Heart right ventricle (tissue), 16 donors: ENCODE measurements around the gene MAGOHB. TPM values are rescaled to one million over a fixed set of nuclear protein-coding genes. Genes with fewer than 3 reads are reported as not detected.

ENCODE experiments used
- ATAC-seq, 8 donors: fragments of 200-7000 bp; cut with Tn5 transposase; one replicate each; pipeline ENCODE4 v1.9.1; 2020; ENCODE audit warnings: mild to moderate bottlenecking in 8 of 8, moderate library complexity in 8 of 8, moderate number of reproducible peaks in 1 of 8
- DNase-seq, 2 donors: peaks; one replicate each; pipeline ENCODE4 v3.0.0-alpha.2; 2020
- H3K27ac ChIP-seq, 10 donors: fragments of 200-600 bp; sonication (generic) in 2 of 10; one replicate each; pipeline versions ENCODE4 v1.5.0 to v1.8.0; 2020 to 2022; ENCODE audit warnings: mild to moderate bottlenecking in 3 of 10
- H3K27me3 ChIP-seq, 7 donors: fragments of 200-600 bp; one replicate each; pipeline ENCODE4 v1.8.0; 2021 to 2022; ENCODE audit warnings: mild to moderate bottlenecking in 2 of 7
- H3K36me3 ChIP-seq, 9 donors: fragments of 200-600 bp; sonication (generic) in 1 of 9; one replicate each; pipeline versions ENCODE4 v1.5.0 to v1.8.0; 2020 to 2022; ENCODE audit warnings: mild to moderate bottlenecking in 2 of 9
- H3K4me1 ChIP-seq, 9 donors: fragments of 200-600 bp; sonication (generic) in 1 of 9; one replicate each; pipeline versions ENCODE4 v1.5.0 to v1.8.0; 2020 to 2022; ENCODE audit warnings: mild to moderate bottlenecking in 4 of 9
- H3K4me3 ChIP-seq, 10 donors: fragments of 200-600 bp; sonication (generic) in 2 of 10; one replicate each; pipeline versions ENCODE4 v1.5.0 to v1.8.0; 2020 to 2022; ENCODE audit warnings: mild to moderate bottlenecking in 7 of 10, moderate library complexity in 2 of 10
- H3K9me3 ChIP-seq, 11 donors: fragments of 200-600 bp in 10 of 11; sonication (generic) in 2 of 11; one replicate each; pipeline versions ENCODE4 v1.5.0 to v1.8.0; 2013 to 2022; ENCODE audit warnings: mild to moderate bottlenecking in 2 of 11, control low read depth in 1 of 11, moderate library complexity in 1 of 11
- CTCF ChIP-seq, 9 donors: fragments of 200-600 bp; sonication (generic) in 2 of 9; IDR thresholded peaks; one replicate each; pipeline versions ENCODE4 v1.5.0 to v1.8.0; 2021 to 2022; ENCODE audit warnings: antibody characterized with exemption in 9 of 9, mild to moderate bottlenecking in 5 of 9, moderate library complexity in 1 of 9
- WGBS, 2 donors: extraction: QIAGEN DNeasy Blood & Tissue Kit; methylation state at CpG; one replicate each; pipeline ENCODE4 v1.1.7; 2013; ENCODE audit warnings: inconsistent platforms in 1 of 2; 5-methylcytosine and 5-hydroxymethylcytosine counted together
- intact Hi-C, 10 donors: fragments of 100-400 bp; cut with DNase I; formaldehyde crosslinking; loops; one replicate each; pipeline versions ENCODE4 v1.11.1 to v1.14.2; 2022
- polyA plus RNA-seq, 2 donors: library from polyadenylated mRNA; stranded (reverse); fragments of 200-250 nt; gene quantifications; one replicate each; pipeline ENCODE4 v1.2.3, GENCODE V29; 2013
- total RNA-seq, 10 donors: library from RNA; stranded (reverse); fragmentation: NEBNext Ultra II Directional in 3 of 10; extraction: Animal tissue kit (Norgen Biotek cat#: 25700) in 3 of 10; gene quantifications; one replicate each; pipeline versions ENCODE4 v1.2.1 to v1.2.4, GENCODE V29; 2021 to 2023
- donor health status: Arrhythmogenic right ventricular cardiomyopathy.
- donor health status: ischemic (EF 13 %, LVEDD 7.1; RV severe dilation, severe dysfunction).
- donor health status: healthy with polysubstance abuse.
- donor health status: DM: no; HTN: yes; CAD: no.
- donor health status: DM: no; HTN: no; CAD: no.
- donor health status: ischemic (EF 25% LVEDD 6.9; RV normal size, moderate dysfunction).
- donor health status: ischemic (EF 25% LVEDD 5.7; RV mildly dilated, moderate dysfunction).
- donor health status: healthy.
- donor health status: DM: yes; HTN: yes; CAD: no.
- donor health status: Ischemic cardiomyopathy.
- donor health status: ischemic (EF 35%, LVEDD 5.7; RV mildly dilated, moderate dysfunction).
- donor health status: nonischemic (EF 11% LVEDD 7.7; RV severe dilation, severe dysfunction).
- donor health status: DM: yes; HTN: yes; CAD: no.
- donor health status: PGD.
- donor health status: ischemic (EF 29% LVEDD 5.4; RV normal size, mild dysfunction).
- donor health status: nonischemic (EF 23%, LVEDD 6.1; RV moderate dilation, normal function).

MAGOHB gene
- total and polyA plus RNA-seq, 12 donors, result 10.9 to 17.1 (median 13.5) TPM

GRCh38 chr12:10562306-10562933 lies 51.0 kb downstream of the MAGOHB start:
- ATAC-seq, result no peak
- WGBS, 2 donors, result 0% methylated on average over 1 of the region's 1 CpG
- H3K27me3 ChIP-seq, result peaks cover 0 to 35% (median 4%) of the 10 kb centered on the region in 7 donors
- H3K27ac ChIP-seq, result no peak overlapping the region
- H3K4me1 ChIP-seq, result no peaks in the 10 kb centered on the region
- H3K36me3 ChIP-seq, result no peaks in the 10 kb centered on the region
- H3K4me3 ChIP-seq, result no peak overlapping the region
- peak; percentile 51 to 82 (median 73) for TF ChIP-seq CTCF (IDR thresholded peaks at IDR 0.05)
- intact Hi-C loops, result loop anchor here (1.0 to 10.0 kb wide), 9 partner anchors 230 to 408 kb away; no protein-coding TSS in a partner anchor
- H3K9me3 ChIP-seq, result no peaks in the 10 kb centered on the region
- no peak for DNase-seq

GRCh38 chr12:10559244-10559643 lies 54.2 kb downstream of the MAGOHB start:
- no peaks in the 10 kb centered on the region for H3K36me3 ChIP-seq
- H3K27me3 ChIP-seq, result peaks cover 0 to 32% (median 4%) of the 10 kb centered on the region in 7 donors
- no peak overlapping the region for H3K4me3 ChIP-seq
- no peaks in the 10 kb centered on the region for H3K4me1 ChIP-seq
- TF ChIP-seq CTCF (IDR thresholded peaks at IDR 0.05), result no peak
- intact Hi-C loops, result loop anchor here in 3 of 10 donors (5.0 to 10.0 kb wide), 3 partner anchors 224 to 404 kb away; no protein-coding TSS in a partner anchor
- ATAC-seq, result no peak
- H3K27ac ChIP-seq, result no peak overlapping the region
- WGBS, 2 donors, result 70 to 84% methylated on average over 2 of the region's 2 CpGs
- H3K9me3 ChIP-seq, result no peaks in the 10 kb centered on the region
- no peak for DNase-seq

GRCh38 chr12:10558789-10559188 lies 54.6 kb downstream of the MAGOHB start:
- Histone ChIP-seq H3K27ac (peak overlapping the region in 1 of 10 donors; percentile 63), H3K4me1 (no peaks in the 10 kb centered on the region), H3K9me3 (no peaks in the 10 kb centered on the region), H3K36me3 (no peaks in the 10 kb centered on the region), H3K4me3 (no peak overlapping the region), H3K27me3 (peaks cover 0 to 32% (median 4%) of the 10 kb centered on the region in 7 donors)
- DNase-seq, result no peak
- WGBS, 2 donors, result 92 to 95% methylated on average over 3 of the region's 3 CpGs
- TF ChIP-seq CTCF (IDR thresholded peaks at IDR 0.05), result no peak
- ATAC-seq, result no peak
- intact Hi-C loops, result loop anchor here in 3 of 10 donors (5.0 to 10.0 kb wide), 3 partner anchors 224 to 404 kb away; no protein-coding TSS in a partner anchor

GRCh38 chr12:10558301-10558700 lies 55.1 kb downstream of the MAGOHB start:
- peak overlapping the region in 1 of 10 donors; percentile 63 for H3K27ac ChIP-seq
- no peak for TF ChIP-seq CTCF (IDR thresholded peaks at IDR 0.05)
- H3K9me3 ChIP-seq, result no peaks in the 10 kb centered on the region
- peaks cover 0 to 32% (median 4%) of the 10 kb centered on the region in 7 donors for H3K27me3 ChIP-seq
- no peak overlapping the region for H3K4me3 ChIP-seq
- intact Hi-C loops, result loop anchor here in 3 of 10 donors (5.0 to 10.0 kb wide), 3 partner anchors 224 to 404 kb away; no protein-coding TSS in a partner anchor
- H3K36me3 ChIP-seq, result no peaks in the 10 kb centered on the region
- ATAC-seq (no peak), DNase-seq (no peak)
- H3K4me1 ChIP-seq, result no peaks in the 10 kb centered on the region
- 88 to 90% methylated on average over 3 of the region's 3 CpGs for WGBS, 2 donors
